Measurements from ENCODE around the gene SYCP2L.
"Not testable (repeated sequence)": the region's sequence is repeated elsewhere in the genome, so short reads cannot be mapped to it uniquely, and the experiment has no call there.

SYCP2L gene

DNA sequence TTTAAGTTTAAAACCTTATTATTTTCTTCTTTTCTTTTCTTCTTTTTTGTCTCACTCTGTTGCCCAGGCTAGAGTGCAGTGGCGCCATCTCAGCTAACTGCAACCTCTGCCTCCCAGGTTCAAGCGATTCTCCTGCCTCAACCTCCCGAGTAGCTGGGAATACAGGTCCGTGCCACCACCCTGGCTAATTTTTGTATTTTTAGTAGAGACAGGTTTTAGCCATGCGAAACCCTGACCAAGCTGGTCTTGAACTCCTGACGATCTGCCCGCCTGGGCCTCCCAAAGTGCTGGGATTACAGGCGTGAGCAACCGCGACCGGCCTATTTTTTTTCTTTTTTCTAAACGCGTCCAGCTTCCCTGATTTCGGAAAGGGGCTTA, 4.6 kb upstream of the SYCP2L start:
- not testable (repeated sequence) for DNase-seq

- DNase-seq = no peak
Measured at GRCh38 chr6:10882657-10883171, 4.1 kb upstream of the SYCP2L start.

- DNase-seq = no peak
Measured at GRCh38 chr6:10883312-10884244, 3.3 kb upstream of the SYCP2L start.

GRCh38 chr6:10884245-10884972, 2.4 kb upstream of the SYCP2L start:
- no peak for DNase-seq

- DNase-seq = not testable (repeated sequence)
Measured at GRCh38 chr6:10886365-10886690, 524 bp upstream of the SYCP2L start.

DNA sequence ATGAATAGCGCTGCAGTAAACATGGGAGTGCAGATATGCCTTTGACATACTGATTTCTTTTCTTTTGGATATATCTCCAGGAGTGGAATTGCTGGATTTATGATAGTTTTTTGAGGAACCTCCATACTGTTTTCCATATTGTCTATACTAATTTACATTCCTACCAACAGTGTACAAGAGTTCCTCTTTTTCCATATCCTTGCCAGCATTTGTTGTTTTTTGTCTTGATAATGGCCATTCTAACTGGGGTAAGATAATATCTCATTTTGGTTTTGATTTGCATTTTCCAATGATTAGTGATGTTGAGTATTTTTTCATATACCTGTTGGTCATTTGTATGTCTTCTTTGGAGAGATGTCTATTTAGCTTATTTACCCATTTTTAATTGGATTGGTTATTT, 3.3 kb downstream of the SYCP2L start:
- DNase-seq = no peak

- no peak for DNase-seq
Measured at GRCh38 chr6:10891960-10892359, 5.1 kb downstream of the SYCP2L start.

- DNase-seq = no peak
Measured at GRCh38 chr6:10894958-10895357, 8.1 kb downstream of the SYCP2L start.

DNA sequence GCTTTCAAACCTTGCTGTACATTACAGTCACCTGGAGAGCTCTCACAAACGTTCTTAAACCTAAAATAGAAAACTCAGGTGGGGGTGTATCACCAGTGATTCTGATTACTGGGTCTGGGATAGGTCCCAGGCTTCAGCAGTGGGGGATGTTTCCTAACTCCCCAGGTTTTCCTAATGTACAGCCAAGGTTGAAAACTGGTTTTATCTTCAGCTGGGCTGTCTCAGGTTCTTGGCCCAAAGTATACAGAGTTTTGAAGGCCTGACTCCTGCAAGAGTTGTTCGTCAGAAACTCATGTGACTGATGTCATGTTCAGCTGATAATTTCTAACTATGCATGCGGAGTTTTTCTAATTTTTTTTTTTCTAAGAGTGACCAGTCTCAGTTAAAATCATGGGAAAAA, 9.8 kb downstream of the SYCP2L start:
- no peak for DNase-seq

DNA sequence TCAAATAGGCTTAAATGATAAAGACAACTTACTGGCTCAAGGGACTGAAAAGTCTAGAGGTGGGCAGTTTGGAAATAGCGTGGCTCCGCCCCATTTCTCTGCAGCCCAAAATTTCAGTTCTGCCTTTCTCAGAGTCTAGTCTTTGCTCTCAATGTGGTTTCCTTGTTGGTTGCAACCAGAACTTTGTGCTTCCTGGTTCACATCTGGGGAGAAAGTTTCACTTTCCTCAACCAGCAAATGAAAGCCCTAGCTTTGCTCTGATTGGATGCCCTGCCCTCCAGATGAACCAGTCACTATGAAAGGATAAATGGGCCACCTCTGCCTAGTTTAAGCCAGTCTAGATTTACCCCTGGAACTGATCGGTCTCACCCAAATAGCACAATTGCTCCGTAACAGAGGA, 14.9 kb downstream of the SYCP2L start:
- DNase-seq = no peak

GRCh38 chr6:10904015-10904414, 17.2 kb downstream of the SYCP2L start:
- no peak for DNase-seq

- DNase-seq = no peak
Measured at GRCh38 chr6:10908228-10908627, 21.4 kb downstream of the SYCP2L start.

DNA sequence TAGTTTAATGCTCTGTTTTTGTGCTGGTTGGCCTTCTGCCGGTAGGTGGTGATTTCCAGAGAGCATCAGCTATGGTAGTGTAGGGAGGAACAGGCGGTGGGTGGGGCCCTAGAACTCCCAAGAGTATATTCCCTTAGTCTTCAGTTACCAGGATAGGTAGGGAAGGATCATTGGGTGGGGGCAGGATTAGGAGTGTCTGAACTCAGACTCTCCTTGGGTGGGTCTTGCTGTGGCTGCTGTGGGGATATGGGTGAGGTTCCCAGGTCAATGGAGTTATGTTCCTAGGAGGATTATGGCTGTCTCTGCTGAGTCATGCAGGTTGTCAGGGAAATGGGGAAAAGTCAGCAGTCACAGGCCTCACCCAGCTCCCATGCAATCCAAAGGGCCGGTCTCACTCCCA, 32.7 kb downstream of the SYCP2L start:
- DNase-seq = not testable (repeated sequence)

GRCh38 chr6:10933126-10933525, 46.3 kb downstream of the SYCP2L start:
- no peak for DNase-seq

- DNase-seq = no peak
Measured at GRCh38 chr6:10939840-10940239, 53.0 kb downstream of the SYCP2L start.

DNA sequence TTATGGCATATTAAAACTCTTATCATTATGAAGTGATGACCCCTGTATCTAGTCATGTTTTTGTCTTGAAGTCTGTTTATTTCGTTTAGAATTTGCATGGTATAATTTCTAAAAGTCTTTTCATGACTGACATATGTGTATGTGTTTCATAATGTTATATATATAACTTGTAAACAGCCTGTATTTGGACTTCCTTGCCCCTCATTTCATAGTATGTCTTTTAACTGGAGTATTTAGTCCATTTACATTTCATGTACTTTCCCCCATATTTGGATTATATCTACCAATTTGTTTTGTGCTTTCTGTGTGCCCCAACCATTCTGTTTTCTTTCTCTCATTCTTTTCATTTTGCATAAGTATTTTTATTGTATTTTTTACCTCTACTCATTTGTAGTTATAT, 59.0 kb downstream of the SYCP2L start:
- no peak for DNase-seq

DNA sequence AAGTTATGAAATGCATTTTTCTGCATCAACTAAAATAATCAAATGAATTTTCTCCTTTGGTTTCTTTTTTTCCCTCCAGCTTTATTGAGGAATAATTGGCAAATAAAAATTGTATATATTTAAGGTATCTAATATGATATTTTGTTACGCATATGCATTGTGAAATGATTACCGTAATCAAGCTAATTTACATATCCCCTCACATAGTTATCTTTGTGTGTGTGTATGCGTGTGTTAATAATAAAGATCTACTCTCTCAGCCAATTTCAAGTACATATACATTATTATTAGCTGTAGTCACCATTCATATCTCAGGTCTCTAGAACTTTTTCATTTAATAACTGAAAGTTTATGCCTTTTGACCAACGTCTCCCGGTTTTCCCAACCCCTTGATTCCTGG, 61.1 kb downstream of the SYCP2L start:
- DNase-seq = no peak

GRCh38 chr6:10949579-10950490, 63.0 kb downstream of the SYCP2L start:
- no peak for DNase-seq

DNA sequence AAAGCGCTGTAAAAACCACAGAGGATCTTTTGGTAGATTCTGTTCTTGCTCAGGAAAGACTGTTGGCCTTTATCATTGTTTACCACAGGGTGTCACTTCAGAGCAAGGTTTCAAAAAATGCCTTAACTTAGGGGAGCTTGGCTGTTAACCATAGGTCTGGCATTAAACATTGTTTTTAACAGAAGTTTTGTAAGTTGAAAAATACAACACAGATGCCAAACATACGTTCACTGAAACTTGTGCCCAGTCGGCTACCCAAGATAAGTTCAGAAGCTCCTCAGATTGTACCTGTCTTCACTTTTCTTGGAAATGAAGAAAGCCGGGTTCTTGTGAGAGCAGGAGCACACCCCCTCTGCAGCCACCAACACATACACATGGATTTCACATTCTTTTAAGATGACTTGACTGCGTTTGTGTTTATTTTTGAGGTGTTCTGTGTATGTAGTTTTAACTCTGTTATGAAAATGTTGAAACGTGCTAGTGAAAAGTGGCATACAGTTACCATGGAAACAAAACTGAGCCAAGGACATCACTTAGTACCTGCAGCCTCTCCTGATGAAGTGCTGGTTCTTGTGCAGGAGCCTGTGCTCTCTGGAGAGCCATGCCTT, 64.9 kb downstream of the SYCP2L start:
- no peak for DNase-seq

- peak; percentile 3 for DNase-seq
Measured at GRCh38 chr6:10954590-10955010, 67.7 kb downstream of the SYCP2L start.

GRCh38 chr6:10956776-10957175, 69.9 kb downstream of the SYCP2L start:
- no peak for DNase-seq

- no peak for DNase-seq
Measured at GRCh38 chr6:10957414-10957886, 70.6 kb downstream of the SYCP2L start.

Measured in SHP77 treated with DMSO at 0.1 percent for 48 hours (cell line).